Ammon's horn (tissue), 1 donor: ENCODE measurements around the gene TMUB1.

ENCODE experiments used
- DNase-seq: peaks from one replicate; pipeline ENCODE4 v3.0.0-alpha.2; 2016; ENCODE audit warnings: low spot score

The TMUB1 gene

DNA sequence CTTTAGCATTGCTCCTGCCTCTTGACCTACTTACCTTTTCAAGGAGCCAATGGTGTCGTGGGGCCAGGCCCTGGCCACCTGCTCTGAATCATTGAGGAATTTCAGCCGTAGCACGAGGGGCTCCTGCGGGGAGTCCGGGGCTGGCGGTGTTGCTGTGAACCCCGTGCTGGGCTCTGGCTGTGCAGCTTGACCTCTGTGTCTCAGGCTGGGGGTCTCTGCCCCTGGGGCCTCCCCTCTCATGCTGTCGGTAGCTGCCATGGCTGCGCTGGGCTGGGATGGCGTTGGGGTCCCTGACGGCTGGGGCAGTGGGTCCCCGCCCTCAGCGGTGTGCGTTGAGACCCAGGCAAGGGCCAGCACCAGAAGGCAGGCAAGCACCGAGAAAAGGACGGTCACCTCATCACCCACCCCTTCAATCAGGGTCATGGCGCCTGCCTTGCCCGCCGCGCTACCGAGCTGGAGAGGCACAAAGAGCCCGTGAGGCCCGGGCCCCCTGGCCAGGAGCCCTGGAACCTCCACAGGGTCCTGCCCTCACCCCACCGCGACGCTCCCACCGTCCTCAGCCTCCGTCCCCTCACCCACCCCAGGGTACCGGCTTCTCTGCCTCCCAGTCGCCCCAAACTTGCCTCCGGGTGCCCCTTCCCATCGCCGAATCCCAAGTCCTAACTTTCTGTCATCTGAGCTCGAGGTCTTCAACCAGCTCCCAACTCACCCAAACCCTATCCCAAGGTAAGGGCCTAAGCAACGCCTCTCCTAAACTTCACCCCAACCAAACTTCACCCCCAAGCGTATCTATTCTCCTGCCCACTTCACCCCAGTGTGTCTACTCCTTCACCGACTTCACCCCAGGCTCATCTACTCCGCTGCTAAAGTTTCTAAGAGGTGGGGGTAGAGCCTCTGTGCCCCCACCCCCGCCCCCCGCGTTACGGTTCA, 887 bp downstream of the TMUB1 start:
- no peak for DNase-seq

GRCh38 chr7:151081170-151082101, 1.9 kb downstream of the TMUB1 start:
- no peak for DNase-seq

DNA sequence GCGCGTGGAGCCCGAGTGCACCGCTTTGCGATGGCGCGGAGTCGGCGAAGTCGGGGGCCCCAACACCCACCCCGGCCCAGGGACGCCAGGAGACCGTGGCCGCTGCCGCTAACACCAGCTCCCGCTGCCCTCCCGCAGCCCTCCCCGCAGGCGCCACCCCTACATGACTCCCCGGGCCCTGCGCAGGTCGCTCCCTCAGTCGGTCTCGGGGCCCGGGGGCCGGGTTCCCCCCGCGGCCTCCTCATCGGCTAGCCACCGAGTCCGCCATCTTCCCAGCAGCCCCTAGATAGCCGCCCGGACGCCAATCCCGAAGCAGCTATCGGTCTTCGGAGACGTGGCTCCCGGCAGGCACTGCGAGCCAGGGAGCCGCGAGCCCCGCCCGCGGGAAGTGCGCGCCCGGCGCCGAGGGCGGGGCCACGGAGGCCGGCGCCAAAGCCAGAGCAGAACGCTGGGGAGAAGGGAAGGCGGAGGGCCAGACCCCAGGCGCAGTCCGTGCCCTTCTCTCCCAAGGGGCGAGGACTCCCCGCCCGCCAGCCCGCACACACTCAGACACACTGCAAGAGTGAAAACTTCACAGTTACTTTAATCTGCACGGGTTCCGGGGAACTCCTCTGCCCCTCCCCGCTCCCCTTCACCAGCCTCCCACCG, 2.6 kb downstream of the TMUB1 start, which contains the start of gene FASTK:
TSS of gene FASTK (minus strand) at position 288 of the 648 bp plus-strand sequence. CDS start at position 245, 43 bp downstream.
- DNase-seq = peak; percentile 95

- DNase-seq = no peak
Measured at GRCh38 chr7:151080067-151080521, 3.2 kb downstream of the TMUB1 start.

DNA sequence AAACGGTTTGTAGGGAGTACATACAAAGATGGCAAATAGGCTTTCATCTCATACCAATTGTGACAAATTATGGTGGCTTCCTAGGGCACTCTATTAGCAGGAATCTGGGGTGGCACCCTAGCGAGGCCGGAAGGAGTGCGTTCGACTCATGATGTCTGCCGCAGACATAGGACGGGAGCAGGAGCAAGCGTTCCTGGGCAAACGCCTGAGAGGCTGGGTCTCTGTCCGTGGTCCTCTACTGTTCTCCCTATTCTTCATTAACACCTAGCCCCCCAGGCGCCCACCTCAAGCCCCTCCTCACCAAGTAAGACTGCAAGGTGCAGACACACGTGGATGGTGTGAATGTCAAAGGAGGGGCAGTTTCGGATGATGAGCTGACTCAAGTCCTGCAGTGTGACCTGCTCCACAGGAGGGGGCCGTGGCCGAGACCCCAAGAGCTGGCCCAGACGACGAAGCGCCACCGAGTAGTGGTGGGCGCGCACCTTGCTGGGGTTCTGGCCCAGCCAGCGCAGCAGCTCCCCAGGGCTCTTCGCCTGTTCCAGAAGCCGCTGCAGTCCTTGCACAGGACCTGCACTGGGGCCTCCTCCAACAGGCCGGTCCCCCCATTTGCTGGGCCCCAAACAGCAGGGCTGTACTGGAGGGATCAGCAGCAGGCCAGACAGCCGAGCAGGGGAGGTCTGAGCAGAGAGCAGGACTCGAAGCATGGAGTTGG, 3.9 kb downstream of the TMUB1 start:
- DNase-seq = no peak

DNA sequence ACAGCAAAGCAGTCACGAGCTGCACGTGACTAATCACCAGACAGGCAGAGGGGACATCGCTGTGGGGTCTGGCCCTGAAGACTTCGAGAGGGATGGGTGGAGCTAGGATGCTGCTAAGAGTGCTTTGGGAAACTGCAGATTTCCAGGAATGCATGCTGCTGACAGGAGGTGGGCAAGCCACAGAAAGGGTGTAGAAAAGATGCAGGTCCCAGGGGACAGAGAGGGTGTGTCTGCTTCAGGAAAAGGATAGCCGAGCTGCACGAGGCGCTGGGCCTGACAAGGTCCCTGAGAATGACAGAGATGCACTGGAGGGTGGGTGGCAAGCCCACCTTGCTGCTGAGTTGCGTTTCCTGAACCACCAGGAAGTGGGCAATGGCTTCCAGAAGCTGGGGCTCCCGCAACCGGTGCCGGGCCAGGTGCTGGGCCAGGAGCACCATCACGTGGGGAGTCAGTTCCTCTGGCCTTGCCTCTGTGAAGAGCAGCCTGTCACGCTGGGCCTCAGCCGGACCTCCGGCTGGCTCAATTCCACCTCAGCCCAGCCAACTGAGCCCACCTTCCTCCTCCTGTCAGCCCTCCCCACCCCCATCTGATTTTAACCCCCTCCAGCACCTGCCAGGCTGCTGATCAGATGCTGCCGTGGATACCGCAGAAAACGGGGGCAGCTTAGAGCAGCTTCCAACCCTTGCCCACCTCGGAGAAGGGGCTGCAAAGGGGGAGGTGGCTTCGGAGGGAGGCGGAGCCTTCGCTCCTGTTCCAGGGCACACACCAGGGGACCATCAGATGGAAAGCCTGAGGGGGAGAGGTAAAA, 4.9 kb downstream of the TMUB1 start:
- no peak for DNase-seq

GRCh38 chr7:151077705-151078232, 5.5 kb downstream of the TMUB1 start:
- DNase-seq = no peak

DNA sequence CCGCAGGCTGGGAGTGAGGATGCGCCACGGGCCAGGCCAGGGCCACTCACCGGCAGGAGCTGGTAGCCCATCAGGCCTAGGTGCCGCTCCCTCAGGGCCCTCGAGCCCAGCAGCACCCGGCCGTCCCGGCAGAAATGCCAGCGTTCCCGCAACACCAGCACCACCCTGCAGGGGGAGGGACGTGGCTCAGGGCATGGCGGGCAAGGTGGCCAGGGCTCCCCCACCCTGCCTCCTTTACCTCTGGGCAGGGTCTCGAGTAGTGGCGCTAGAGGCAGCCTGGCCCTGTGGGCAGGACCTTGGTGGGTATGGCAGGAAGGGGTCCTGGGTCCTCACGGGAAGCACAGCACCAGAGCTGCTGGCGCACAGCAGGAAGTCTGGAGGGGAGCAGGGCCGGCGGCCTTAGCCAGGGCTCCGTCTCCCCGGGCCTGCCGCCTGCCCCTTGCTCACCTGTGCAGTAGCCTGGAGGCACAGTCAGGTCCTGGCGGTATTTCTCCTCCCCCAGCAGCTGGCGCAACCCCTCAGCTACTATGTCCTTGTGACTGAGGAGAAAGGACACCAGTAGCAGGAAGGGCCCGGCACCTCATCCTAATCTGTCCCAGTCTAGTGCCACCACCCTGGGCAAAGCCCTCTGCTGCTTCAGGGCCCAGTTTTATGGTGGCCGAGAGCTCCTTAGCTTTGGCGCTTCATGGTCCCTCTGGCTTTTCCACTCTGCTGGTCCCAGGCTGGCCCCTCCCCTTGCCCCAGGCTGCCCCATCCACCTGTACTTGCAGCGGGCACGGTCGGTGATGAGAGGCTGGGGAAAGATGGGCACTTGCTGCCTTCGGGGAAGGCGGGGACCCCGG, 6.2 kb downstream of the TMUB1 start:
- DNase-seq = no peak

DNA sequence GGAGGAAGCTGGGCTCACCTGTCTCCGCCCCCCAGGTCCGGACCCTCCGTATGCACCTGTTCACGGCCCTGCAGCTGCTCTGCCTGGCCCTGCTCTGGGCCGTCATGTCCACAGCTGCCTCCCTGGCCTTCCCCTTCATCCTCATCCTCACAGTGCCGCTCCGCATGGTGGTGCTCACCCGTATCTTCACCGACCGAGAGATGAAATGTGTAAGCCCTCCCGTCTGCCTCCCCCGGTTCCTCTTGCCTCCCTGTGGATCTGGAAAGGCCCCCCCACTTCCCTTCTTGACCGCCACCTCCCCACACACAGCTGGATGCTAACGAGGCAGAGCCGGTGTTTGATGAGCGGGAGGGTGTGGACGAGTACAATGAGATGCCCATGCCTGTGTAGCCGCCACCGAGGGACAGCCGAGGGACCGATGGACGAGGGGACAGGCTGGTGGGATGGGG, 7.3 kb downstream of the TMUB1 start:
- DNase-seq = no peak

DNA sequence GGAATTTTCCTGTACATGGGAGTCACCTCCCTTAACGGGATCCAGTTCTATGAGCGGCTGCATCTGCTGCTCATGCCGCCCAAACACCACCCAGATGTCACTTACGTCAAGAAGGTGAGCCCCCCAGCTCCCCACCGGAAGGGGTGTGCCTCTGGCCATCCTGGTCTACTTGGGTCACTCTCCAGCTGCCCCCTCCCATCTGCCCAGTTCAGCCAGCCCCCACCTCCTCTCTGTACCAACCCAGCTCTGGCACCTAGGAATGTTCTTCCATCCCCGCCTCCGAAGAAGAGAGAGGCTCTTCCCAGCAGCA, 7.7 kb downstream of the TMUB1 start:
- no peak for DNase-seq

- no peak for DNase-seq
Measured at GRCh38 chr7:151074817-151075661, 8.3 kb downstream of the TMUB1 start.

GRCh38 chr7:151073990-151074389, 9.3 kb downstream of the TMUB1 start:
- no peak for DNase-seq

DNA sequence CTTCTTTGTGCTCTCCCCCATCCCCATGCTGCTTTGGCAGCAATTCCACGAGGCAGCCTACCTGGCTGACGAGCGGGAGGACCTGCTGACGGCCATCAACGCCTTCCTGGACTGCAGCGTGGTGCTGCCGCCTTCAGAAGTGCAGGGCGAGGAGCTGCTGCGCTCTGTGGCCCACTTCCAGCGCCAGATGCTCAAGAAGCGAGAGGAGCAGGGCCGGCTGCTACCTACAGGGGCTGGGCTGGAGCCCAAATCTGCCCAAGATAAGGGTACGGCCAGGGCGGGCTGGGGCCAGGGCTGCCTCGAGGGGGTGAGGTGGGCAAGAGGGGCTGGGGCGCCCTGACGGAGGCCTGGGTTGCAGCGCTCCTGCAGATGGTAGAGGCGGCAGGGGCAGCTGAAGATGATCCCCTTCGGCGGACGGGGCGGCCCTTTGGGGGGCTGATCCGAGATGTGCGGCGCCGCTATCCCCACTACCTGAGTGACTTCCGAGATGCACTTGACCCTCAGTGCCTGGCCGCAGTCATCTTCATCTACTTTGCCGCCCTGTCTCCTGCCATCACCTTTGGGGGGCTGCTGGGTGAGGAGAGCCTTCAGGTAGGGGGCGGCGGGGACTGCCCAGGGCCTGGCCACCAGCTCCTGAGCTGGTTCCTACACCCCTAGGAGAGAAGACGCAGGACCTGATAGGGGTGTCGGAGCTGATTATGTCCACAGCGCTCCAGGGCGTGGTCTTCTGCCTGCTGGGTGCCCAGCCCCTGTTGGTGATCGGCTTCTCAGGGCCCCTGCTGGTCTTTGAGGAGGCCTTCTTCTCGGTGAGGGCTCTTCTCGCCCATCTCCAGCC, 12.0 kb downstream of the TMUB1 start:
- no peak for DNase-seq

- no peak for DNase-seq
Measured at GRCh38 chr7:151070574-151070960, 12.7 kb downstream of the TMUB1 start.

GRCh38 chr7:151069841-151070573, 13.3 kb downstream of the TMUB1 start:
- DNase-seq = no peak

DNA sequence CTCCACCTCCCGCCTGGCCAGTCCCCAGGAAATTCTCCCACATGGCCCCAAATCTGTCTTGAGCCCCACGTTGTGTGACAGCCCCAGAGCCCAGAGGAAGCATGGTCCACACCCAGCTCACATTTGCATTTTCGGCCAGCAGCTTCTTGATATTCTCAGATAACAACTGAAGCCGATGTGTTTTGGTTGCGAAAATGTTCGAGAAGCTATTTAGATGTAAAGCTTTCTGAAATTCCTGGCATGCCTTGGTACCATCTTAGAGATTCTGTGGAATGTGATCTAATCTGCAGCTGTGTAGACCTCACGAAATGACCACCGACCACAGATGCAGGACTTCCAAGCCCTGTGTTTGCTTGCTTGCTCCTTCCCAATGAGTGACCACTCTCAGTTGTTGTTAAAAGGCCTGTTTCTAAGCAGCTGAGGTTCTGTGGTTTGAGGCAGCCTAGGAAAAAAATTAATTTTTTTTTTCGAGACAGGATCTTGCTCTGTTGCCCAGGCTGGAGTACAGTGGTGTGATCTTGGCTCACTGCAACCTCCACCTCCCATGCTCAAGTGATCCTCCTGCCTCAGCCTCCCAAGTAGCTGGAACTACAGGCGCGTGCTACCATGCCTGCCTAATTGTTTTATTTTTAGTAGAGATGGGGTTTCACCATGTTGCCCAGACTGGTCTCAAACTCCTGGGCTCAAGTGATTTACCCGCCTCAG, 15.1 kb downstream of the TMUB1 start:
- DNase-seq = no peak
